ENCODE data around the gene UGT3A2. TPM values are rescaled to one million over a fixed set of nuclear protein-coding genes. Genes with fewer than 3 reads are reported as not detected.

UGT3A2 gene
- total RNA-seq, 1 donor from 2014 or later: not detected

DNA sequence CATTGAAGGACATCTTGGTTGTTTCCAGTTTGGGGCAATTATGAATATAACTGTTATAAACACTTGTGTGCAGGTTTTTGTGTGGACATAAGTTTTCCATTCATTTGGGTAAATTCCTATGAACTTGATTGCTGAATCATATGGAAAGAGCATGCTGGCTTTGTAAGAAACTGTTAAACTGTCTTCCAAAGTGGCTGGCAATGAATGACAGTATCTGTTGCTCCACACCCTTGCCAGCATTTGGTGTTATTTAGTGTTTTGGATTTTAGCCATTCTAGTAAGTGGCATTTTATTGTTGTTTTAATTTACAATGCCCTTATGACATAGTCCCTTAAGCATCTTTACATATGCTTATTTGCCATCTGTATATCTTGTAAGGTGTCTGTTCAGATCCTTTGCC, 29.8 kb upstream of the UGT3A2 start:
- H3K4me3 Mint-ChIP-seq: no peak overlapping the region
- intact Hi-C loops (cut with micrococcal nuclease): no loop called here
- CTCF ChIA-PET: no interaction called here
- H3K9me3 Mint-ChIP-seq: no peaks in the 10 kb centered on the region
- ATAC-seq (ENCODE audit: low read depth) (no peak), DNase-seq (no peak)
- no peak overlapping the region for H3K27ac Mint-ChIP-seq
- H3K36me3 Mint-ChIP-seq (ENCODE audit: low read depth): peaks cover 4% of the 10 kb centered on the region
- TF ChIP-seq CTCF (IDR thresholded peaks at IDR 0.05): no peak
- H3K27me3 Mint-ChIP-seq: no peaks in the 10 kb centered on the region
- H3K4me1 Mint-ChIP-seq: no peaks in the 10 kb centered on the region
- POLR2A ChIA-PET: no interaction called here

- ChIA-PET CTCF (interaction anchor here (0.6 to 1.4 kb wide), 2 partner anchors 11 to 155 kb away, joined by 3 to 4 read pairs; no protein-coding TSS in a partner anchor), POLR2A (no interaction called here)
- Mint-ChIP-seq H3K27ac (no peak overlapping the region), H3K4me3 (no peak overlapping the region), H3K36me3 (ENCODE audit: low read depth) (no peaks in the 10 kb centered on the region), H3K27me3 (no peaks in the 10 kb centered on the region), H3K4me1 (no peaks in the 10 kb centered on the region), H3K9me3 (peaks cover 8% of the 10 kb centered on the region)
- intact Hi-C loops (cut with micrococcal nuclease): no loop called here
- TF ChIP-seq CTCF (IDR thresholded peaks at IDR 0.05): no peak
- ATAC-seq (ENCODE audit: low read depth): no peak
- no peak for DNase-seq
Observed at GRCh38 chr5:36089989-36090388, 23.3 kb upstream of the UGT3A2 start.

DNA sequence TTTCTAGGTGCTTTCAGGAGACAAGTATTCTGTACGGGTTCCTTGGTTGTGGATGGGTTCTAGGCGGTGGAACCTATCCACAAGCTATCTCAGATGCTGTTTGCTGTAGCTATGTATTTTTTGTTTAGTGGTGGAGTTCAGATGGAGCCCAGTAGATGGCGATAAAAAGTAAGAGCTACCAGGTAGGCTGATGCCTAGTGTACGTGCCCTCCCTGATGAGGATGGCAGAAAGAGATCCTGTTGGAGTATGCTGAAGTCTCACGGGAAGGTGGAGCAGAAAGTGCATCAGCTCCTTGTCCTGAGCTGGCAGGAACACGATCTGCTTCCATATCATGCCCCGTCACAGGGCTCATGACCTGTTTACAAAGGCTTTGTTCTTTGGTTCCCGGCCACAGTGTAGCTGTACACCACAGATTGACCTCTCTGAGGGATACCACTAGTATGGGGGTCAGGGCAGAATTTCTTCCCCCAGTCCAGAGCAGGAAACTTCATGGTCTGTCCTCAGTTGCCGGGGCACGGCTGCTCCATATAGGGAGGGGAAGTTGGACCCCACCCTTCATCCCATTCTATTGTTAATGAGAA, 12.6 kb upstream of the UGT3A2 start:
- Mint-ChIP-seq H3K36me3 (ENCODE audit: low read depth) (no peaks in the 10 kb centered on the region), H3K27me3 (peaks cover 16% of the 10 kb centered on the region), H3K4me3 (no peak overlapping the region), H3K4me1 (no peaks in the 10 kb centered on the region), H3K27ac (no peak overlapping the region), H3K9me3 (peaks cover 4% of the 10 kb centered on the region)
- CTCF ChIA-PET: interaction anchor here (0.5 to 2.1 kb wide), 16 partner anchors 9 to 1593 kb away, joined by 3 to 13 read pairs (median 4); partner anchors contain the start of gene UGT3A2
- intact Hi-C loops (cut with micrococcal nuclease): loop anchor here (1.0 to 10.0 kb wide), 3 partner anchors 226 to 614 kb away; no protein-coding TSS in a partner anchor
- ATAC-seq (ENCODE audit: low read depth) (peak; percentile 73), DNase-seq (no peak)
- POLR2A ChIA-PET: no interaction called here
- TF ChIP-seq CTCF (IDR thresholded peaks at IDR 0.05): no peak

DNA sequence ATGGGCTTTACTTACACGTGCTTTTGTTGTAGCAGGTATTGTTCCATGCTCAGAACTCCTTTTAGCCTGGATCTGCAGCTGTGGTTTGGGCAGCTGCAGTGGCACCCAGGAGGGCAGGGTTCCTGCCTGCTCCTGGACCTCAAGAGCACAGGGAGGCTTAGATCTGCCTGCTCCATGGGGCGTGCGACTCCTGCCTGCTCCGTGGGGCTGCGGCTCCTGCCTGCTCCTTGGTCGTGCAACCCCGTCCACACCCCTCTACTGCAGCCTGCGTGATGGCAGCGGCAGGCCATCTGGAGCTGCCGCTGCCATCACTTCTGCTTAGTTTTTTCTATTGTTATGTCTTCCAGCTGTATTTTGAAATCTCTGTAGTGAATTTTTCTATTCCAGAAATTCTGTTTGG, 11.7 kb upstream of the UGT3A2 start:
- no peak for TF ChIP-seq CTCF (IDR thresholded peaks at IDR 0.05)
- POLR2A ChIA-PET: no interaction called here
- Mint-ChIP-seq H3K27ac (no peak overlapping the region), H3K27me3 (peaks cover 14% of the 10 kb centered on the region), H3K9me3 (no peaks in the 10 kb centered on the region), H3K4me3 (no peak overlapping the region), H3K36me3 (ENCODE audit: low read depth) (no peaks in the 10 kb centered on the region), H3K4me1 (no peaks in the 10 kb centered on the region)
- ATAC-seq (ENCODE audit: low read depth) (no peak), DNase-seq (no peak)
- intact Hi-C loops (cut with micrococcal nuclease): loop anchor here (2.0 to 10.0 kb wide), 2 partner anchors 316 to 614 kb away; no protein-coding TSS in a partner anchor
- CTCF ChIA-PET: interaction anchor here (0.5 to 2.1 kb wide), 13 partner anchors 9 to 614 kb away, joined by 3 to 13 read pairs (median 5); partner anchors contain the start of gene UGT3A2

GRCh38 chr5:36073595-36074216, 7.0 kb upstream of the UGT3A2 start:
- no peak overlapping the region for H3K4me3 Mint-ChIP-seq
- intact Hi-C loops (cut with micrococcal nuclease): loop anchor here (1.0 to 10.0 kb wide), 2 partner anchors 321 to 620 kb away; no protein-coding TSS in a partner anchor

More at GRCh38 chr5:36073595-36074216, 7.0 kb upstream of the UGT3A2 start:
- no peaks in the 10 kb centered on the region for H3K36me3 Mint-ChIP-seq (ENCODE audit: low read depth)
- ChIA-PET POLR2A (no interaction called here), CTCF (no interaction called here)
- H3K9me3 Mint-ChIP-seq: no peaks in the 10 kb centered on the region
- DNase-seq: no peak
- ATAC-seq (ENCODE audit: low read depth): peak; percentile 47
- no peak overlapping the region for H3K27ac Mint-ChIP-seq
- TF ChIP-seq CTCF (IDR thresholded peaks at IDR 0.05): no peak
- H3K27me3 Mint-ChIP-seq: peaks cover 7% of the 10 kb centered on the region
- no peaks in the 10 kb centered on the region for H3K4me1 Mint-ChIP-seq
